Thyroid gland (tissue), 4 donors: Measurements from ENCODE around the gene SCN5A.

Experiments used
- POLR2A ChIP-seq, 2 donors: fragments of 450-650 bp; IDR thresholded peaks; one replicate each; pipeline ENCODE4 v1.6.1; 2017; ENCODE audit warnings: antibody characterized with exemption in 2 of 2, mild to moderate bottlenecking in 2 of 2, moderate library complexity in 1 of 2
- TF ChIP-seq, protein P1 (sequence below), 6 experiments: fragments of 200-600 bp in 3 of 6; fragments of 450-650 bp in 3 of 6; sonication (generic) in 3 of 6; IDR thresholded peaks; one replicate each; pipeline ENCODE4 v1.5.1; 2016 to 2019; ENCODE audit warnings: antibody characterized with exemption in 6 of 6, mild to moderate bottlenecking in 2 of 6, inconsistent platforms in 1 of 6, moderate library complexity in 1 of 6

DNA sequence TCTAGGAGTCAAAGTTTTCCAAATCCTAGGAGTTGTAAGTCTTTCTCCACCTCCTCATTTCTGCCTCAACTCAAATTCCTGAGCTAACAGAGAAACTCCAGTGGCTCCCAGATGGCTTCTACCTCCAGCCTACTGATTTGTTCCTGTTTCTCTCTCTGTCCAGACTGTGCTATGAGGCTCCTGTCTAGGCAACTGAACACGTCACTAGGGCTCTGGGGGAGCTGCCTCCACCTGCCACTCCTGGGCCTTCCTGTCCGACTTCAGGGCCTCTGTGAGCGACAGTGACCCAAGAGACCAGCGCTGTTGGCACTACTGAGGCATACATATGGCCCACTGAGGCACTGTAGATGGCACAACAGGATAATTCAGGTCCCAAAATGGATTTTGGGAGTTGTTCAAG lies 82.0 kb downstream of the SCN5A start:
- no peak for TF ChIP-seq POLR2A (IDR thresholded peaks at IDR 0.05)
- TF ChIP-seq, protein P1, sequence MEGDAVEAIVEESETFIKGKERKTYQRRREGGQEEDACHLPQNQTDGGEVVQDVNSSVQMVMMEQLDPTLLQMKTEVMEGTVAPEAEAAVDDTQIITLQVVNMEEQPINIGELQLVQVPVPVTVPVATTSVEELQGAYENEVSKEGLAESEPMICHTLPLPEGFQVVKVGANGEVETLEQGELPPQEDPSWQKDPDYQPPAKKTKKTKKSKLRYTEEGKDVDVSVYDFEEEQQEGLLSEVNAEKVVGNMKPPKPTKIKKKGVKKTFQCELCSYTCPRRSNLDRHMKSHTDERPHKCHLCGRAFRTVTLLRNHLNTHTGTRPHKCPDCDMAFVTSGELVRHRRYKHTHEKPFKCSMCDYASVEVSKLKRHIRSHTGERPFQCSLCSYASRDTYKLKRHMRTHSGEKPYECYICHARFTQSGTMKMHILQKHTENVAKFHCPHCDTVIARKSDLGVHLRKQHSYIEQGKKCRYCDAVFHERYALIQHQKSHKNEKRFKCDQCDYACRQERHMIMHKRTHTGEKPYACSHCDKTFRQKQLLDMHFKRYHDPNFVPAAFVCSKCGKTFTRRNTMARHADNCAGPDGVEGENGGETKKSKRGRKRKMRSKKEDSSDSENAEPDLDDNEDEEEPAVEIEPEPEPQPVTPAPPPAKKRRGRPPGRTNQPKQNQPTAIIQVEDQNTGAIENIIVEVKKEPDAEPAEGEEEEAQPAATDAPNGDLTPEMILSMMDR (IDR thresholded peaks at IDR 0.05), result no peak
